GM19238 (cell line): ENCODE results near the gene GPC1.

Experiments used
- DNase-seq: peaks from one replicate; pipeline ENCODE4 v3.0.0; 2011; ENCODE audit warnings: low spot score; ENCODE audit not compliant: insufficient read length

GPC1 gene

GRCh38 chr2:240429341-240429871 is 6.1 kb upstream of the GPC1 start:
- DNase-seq, result no peak

GRCh38 chr2:240429872-240430491 is 5.5 kb upstream of the GPC1 start:
- no peak for DNase-seq

- no peak for DNase-seq
Observed at GRCh38 chr2:240430595-240430994, 4.9 kb upstream of the GPC1 start.

DNA sequence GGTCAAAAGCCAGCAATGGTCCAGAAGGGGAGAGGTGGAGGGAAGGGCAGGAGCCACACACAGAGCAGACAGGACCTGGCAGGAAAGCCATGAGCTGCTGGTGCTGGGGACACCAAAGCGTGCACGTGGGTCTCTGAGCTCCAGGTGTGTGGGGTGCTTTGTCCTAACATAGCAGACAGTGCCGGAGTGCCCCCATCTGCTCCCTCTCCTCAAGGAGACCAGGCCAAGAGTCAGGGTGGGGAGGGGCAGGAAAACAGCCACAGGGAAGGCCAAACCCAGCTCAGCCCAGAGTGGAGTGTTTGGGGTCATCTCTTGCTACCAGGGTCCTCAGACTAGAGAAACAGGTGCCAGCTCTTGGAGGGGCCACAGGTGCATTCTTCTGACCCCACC is 4.2 kb upstream of the GPC1 start:
- DNase-seq, result no peak

GRCh38 chr2:240431661-240432424 is 3.6 kb upstream of the GPC1 start:
- DNase-seq, result no peak

DNA sequence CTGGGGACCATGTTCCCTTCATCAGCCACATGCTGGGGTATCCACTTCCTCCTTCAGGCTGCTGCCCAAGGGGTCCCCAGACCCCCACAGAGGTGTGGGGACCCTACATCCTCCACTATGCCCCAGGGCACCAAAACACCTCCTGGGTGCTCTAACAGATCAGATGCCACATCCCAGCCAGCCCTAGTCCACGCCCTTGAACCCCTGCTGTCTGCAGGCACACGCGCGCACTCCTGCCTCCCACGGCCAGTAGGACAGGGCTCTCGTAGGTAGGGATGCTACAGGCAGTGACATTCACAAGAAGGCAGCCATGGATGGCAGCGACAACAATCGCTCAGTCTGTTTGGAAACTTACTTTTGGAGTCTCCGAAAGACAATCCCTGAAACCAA is 3.0 kb upstream of the GPC1 start:
- no peak for DNase-seq

- DNase-seq, result no peak
Observed at GRCh38 chr2:240432820-240433801, 2.4 kb upstream of the GPC1 start.

GRCh38 chr2:240433973-240434727 is 1.3 kb upstream of the GPC1 start:
- no peak for DNase-seq

DNA sequence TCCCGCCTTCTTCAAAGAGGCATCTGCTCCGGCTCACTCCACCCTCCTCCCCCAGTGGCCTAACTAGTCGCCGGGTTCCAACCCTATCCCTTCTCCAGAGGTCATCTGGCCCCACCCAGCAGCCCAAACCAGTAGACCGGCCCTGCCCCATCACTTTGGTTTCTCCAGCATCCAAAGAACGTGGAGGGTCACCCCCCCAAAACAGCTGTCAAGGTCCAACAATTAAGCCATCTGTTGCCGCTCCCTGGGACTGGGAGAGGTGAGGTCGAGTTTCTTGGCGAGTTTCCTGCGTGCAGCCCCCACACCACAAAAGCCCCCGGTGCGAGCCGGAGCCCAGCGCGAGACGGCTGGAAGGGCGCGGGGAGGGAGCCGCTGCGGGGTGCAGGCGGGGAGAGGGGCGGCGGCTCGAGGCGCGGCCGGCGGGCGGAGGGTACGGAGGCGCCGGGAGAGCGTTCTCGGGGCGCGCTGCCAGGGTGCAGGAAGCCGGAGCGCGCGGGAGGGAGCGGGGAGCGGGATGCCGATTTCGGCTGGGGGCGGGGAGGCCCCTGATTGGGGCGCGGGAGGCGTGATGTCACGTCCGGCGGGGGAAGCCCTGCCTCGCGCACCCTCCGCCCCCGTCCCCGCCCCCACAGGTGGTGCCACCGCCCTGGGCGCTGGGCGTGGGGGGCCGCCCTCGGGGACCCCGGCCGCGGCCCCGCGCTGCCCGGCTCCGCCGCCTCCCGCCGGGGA is 571 bp upstream of the GPC1 start:
- peak; percentile 84 for DNase-seq

GRCh38 chr2:240435948-240436682 is 652 bp downstream of the GPC1 start:
- no peak for DNase-seq

- no peak for DNase-seq
Observed at GRCh38 chr2:240436683-240437550, 1.5 kb downstream of the GPC1 start.

DNA sequence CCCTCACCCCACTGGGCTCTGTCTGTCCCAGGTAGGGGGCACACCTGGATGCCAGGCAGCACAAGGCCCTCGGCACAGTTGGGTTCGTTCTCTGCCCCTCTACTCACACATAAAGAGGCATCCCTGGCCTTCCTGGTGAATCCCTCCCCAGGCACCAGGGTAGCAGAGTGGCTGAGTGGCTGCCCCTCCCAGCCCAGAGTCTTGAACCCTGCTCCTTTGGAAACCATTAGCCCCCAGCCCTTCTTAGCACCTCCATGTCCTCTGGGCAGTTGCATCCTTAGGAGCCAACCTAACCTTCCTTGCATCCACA is 2.0 kb downstream of the GPC1 start:
- DNase-seq, result no peak

DNA sequence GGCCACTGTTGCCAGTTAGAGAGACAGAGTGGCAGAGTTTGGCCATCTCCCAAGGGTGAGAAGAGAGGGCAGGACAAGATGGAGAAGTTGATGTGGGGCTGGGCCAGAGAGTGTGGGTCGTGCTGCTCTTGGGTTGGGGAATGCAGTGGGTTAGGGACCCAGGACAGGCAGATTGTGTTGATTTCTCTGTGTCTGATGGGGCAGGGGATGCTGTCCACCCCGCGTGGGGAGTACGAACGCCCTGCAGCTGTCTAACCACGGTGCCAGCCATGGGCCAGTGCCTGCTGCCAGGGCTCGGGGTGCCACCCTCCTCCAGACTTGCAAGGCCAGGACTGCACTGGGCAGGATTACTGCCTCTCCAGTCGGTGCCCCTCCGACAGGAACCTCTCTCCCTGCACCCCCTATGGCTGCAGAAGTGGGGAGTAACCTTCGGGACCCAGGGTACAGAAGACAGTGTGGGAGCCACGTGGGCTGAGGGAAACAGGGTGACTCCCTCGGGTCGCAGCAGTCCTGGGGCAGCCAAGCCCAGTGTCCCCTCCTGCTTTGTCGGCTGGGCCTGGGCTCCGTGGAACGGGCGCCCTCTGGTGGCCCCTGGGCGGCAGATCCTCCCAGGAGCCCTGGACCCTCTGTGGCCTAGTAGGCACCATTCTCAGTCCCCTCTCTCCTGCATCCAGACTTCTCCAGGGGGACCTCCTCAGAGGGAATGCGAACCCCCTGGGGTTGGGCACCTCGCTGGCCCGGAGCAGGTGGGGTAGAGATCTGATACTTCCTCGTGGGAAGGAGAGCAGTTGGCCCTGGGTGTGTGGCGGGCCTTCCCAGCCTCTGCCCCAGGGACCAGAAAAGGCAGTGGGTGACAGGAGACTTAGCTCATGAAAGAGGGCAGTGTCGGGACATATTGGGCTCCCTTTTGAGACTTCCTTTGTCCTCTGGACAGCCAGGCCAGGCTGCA is 2.7 kb downstream of the GPC1 start:
- DNase-seq, result peak; percentile 88

- DNase-seq, result no peak
Observed at GRCh38 chr2:240438810-240439697, 3.6 kb downstream of the GPC1 start.

- DNase-seq, result no peak
Observed at GRCh38 chr2:240439698-240440151, 4.3 kb downstream of the GPC1 start.

- no peak for DNase-seq
Observed at GRCh38 chr2:240440251-240440650, 4.8 kb downstream of the GPC1 start.
